H1 (cell line): ENCODE measurements around the gene P3H3. TPM values are rescaled to one million over a fixed set of nuclear protein-coding genes. Genes with fewer than 3 reads are reported as not detected.
A peak's percentile ranks its signal among the peaks of the same experiment; 100 is the strongest.

ENCODE experiments used
- CTCF ChIA-PET: fragments of 300-600 bp; sonication (Branson Sonifier 250); formaldehyde crosslinking; loops from one replicate; lab custom pipeline; 2021; ENCODE audit not compliant: partially characterized antibody; lab: Charles Lee
- POLR2A ChIA-PET: fragments of 300-600 bp; sonication (Branson Sonifier 250); formaldehyde crosslinking; loops from one replicate; lab custom pipeline; 2021; ENCODE audit warnings: inconsistent platforms; ENCODE audit not compliant: partially characterized antibody; lab: Charles Lee
- DNase-seq, 2 experiments: peaks; one replicate each; pipeline versions ENCODE4 v3.0.0 to v3.0.0-alpha.2; 2010 to 2022; ENCODE audit warnings: low spot score in 2 of 2, low read depth in 1 of 2, mixed read lengths in 1 of 2
- FAIRE-seq: peaks from 2 replicates; lab custom pipeline; 2011; peaks lifted over from hg19 to GRCh38; lab: Jason Lieb, UNC
- H2AFZ ChIP-seq: 2 replicates; pipeline ENCODE4 v1.8.1; 2012; ENCODE audit warnings: low read length, inconsistent platforms
- H2AK5ac ChIP-seq: 2 replicates; pipeline ENCODE4 v1.6.1; 2013; ENCODE audit warnings: low read depth, low read length
- H2BK120ac ChIP-seq: replicated peaks from 2 replicates; pipeline ENCODE3; 2013; ENCODE audit warnings: low read depth, low read length, inconsistent platforms
- H2BK12ac ChIP-seq: 2 replicates; pipeline ENCODE4 v1.6.1; 2013; ENCODE audit warnings: low read depth, low read length
- H2BK15ac ChIP-seq: 2 replicates; pipeline ENCODE4 v1.6.1; 2013; ENCODE audit warnings: low read length
- H2BK20ac ChIP-seq: 2 replicates; pipeline ENCODE4 v1.6.1; 2013; ENCODE audit warnings: low read length
- H2BK5ac ChIP-seq: 2 replicates; pipeline ENCODE4 v1.6.1; 2013; ENCODE audit warnings: low read depth, low read length
- H3K14ac ChIP-seq: 2 replicates; pipeline ENCODE4 v1.6.1; 2013; ENCODE audit warnings: inconsistent platforms; ENCODE audit not compliant: insufficient read length
- H3K18ac ChIP-seq: 2 replicates; pipeline ENCODE4 v1.6.1; 2013; ENCODE audit warnings: low read length; ENCODE audit errors: extremely low read depth
- H3K23ac ChIP-seq: 2 replicates; pipeline ENCODE4 v1.6.1; 2013; ENCODE audit warnings: inconsistent platforms; ENCODE audit not compliant: insufficient read length
- H3K23me2 ChIP-seq: 2 replicates; pipeline ENCODE4 v1.6.1; 2013; ENCODE audit warnings: low read depth, low read length
- H3K27ac ChIP-seq: 2 replicates; pipeline ENCODE4 v1.6.1; 2011; ENCODE audit warnings: low read depth, low read length, inconsistent platforms
- H3K27me3 ChIP-seq, 4 experiments: replicated peaks in 1 of 4; 1 replicate in 1 of 4; 2 replicates in 3 of 4; pipeline versions ENCODE4 v1.6.1 to v1.8.1; 2011 to 2013; ENCODE audit warnings: low read length in 3 of 4, mild to moderate bottlenecking in 3 of 4, inconsistent platforms in 2 of 4, mixed read lengths in 2 of 4, moderate library complexity in 1 of 4; ENCODE audit not compliant: control insufficient read depth in 3 of 4, insufficient read depth in 3 of 4; ENCODE audit errors: extremely low read depth in 1 of 4
- H3K36me3 ChIP-seq, 4 experiments: 2 replicates each; pipeline versions ENCODE4 v1.6.1 to v1.8.1; 2011 to 2013; ENCODE audit warnings: mild to moderate bottlenecking in 4 of 4, low read length in 3 of 4, moderate library complexity in 2 of 4, control low read depth in 1 of 4, inconsistent platforms in 1 of 4; ENCODE audit not compliant: insufficient read depth in 4 of 4, control insufficient read depth in 2 of 4
- H3K4ac ChIP-seq: replicated peaks from 2 replicates; pipeline ENCODE3; 2013; ENCODE audit warnings: low read length, low read depth, mixed read lengths, inconsistent platforms; ENCODE audit not compliant: insufficient read length
- H3K4me1 ChIP-seq, 4 experiments: replicated peaks in 1 of 4; 1 replicate in 1 of 4; 2 replicates in 3 of 4; pipeline versions ENCODE4 v1.6.1 to v1.8.1; 2011 to 2013; ENCODE audit warnings: low read length in 3 of 4, inconsistent platforms in 2 of 4, mixed read lengths in 1 of 4; ENCODE audit not compliant: insufficient read depth in 4 of 4, control insufficient read depth in 3 of 4
- H3K4me2 ChIP-seq, 2 experiments: 2 replicates each; pipeline versions ENCODE4 v1.6.1 to v1.8.1; 2011 to 2013; ENCODE audit warnings: low read depth in 2 of 2, low read length in 2 of 2, control low read depth in 1 of 2, inconsistent platforms in 1 of 2, mild to moderate bottlenecking in 1 of 2; ENCODE audit not compliant: insufficient read depth in 1 of 2
- H3K4me3 ChIP-seq, 4 experiments: fragments of 200-600, 300-600 bp in 1 of 4; sonication (generic), shearing (Covaris generic), sonication (Bioruptor Twin) in 1 of 4; 2 replicates each; pipeline versions ENCODE4 v1.5.1 to v1.8.1; 2011 to 2016; ENCODE audit warnings: low read length in 4 of 4, low read depth in 3 of 4, control low read depth in 2 of 4, inconsistent platforms in 2 of 4, mild to moderate bottlenecking in 2 of 4, mixed read lengths in 1 of 4, moderate library complexity in 1 of 4; ENCODE audit not compliant: insufficient read depth in 2 of 4; ENCODE audit errors: extremely low read depth in 1 of 4
- H3K56ac ChIP-seq: replicated peaks from 2 replicates; pipeline ENCODE3; 2013; ENCODE audit warnings: low read depth, mild to moderate bottlenecking, mixed read lengths, low read length, inconsistent platforms; ENCODE audit not compliant: insufficient read length
- H3K79me1 ChIP-seq: 2 replicates; pipeline ENCODE4 v1.6.1; 2013; ENCODE audit warnings: low read depth, low read length, control low read depth
- H3K79me2 ChIP-seq, 2 experiments: 2 replicates each; pipeline versions ENCODE4 v1.6.1 to v1.8.1; 2012 to 2013; ENCODE audit warnings: low read length in 2 of 2, mild to moderate bottlenecking in 2 of 2, inconsistent platforms in 1 of 2; ENCODE audit not compliant: insufficient read depth in 2 of 2, control insufficient read depth in 1 of 2
- H3K9ac ChIP-seq, 4 experiments: replicated peaks in 1 of 4; 1 replicate in 1 of 4; 2 replicates in 3 of 4; pipeline versions ENCODE4 v1.6.1 to v1.8.1; 2011 to 2013; ENCODE audit warnings: low read depth in 3 of 4, low read length in 3 of 4, control low read depth in 2 of 4, mild to moderate bottlenecking in 2 of 4, moderate library complexity in 2 of 4, inconsistent platforms in 1 of 4; ENCODE audit errors: extremely low read depth in 1 of 4
- H3K9me3 ChIP-seq, 2 experiments: 2 replicates each; pipeline versions ENCODE4 v1.6.1 to v1.8.1; 2012 to 2013; ENCODE audit warnings: mild to moderate bottlenecking in 2 of 2, moderate library complexity in 2 of 2, control low read depth in 1 of 2, inconsistent platforms in 1 of 2, low read depth in 1 of 2, low read length in 1 of 2, mixed read lengths in 1 of 2; ENCODE audit not compliant: insufficient read depth in 2 of 2
- H4K20me1 ChIP-seq, 2 experiments: replicated peaks in 1 of 2; 2 replicates each; pipeline versions ENCODE3 to v1.8.1; 2011 to 2013; ENCODE audit warnings: inconsistent platforms in 2 of 2, low read length in 2 of 2, mild to moderate bottlenecking in 1 of 2; ENCODE audit not compliant: insufficient read depth in 2 of 2, control insufficient read depth in 1 of 2
- H4K5ac ChIP-seq: 2 replicates; pipeline ENCODE4 v1.6.1; 2013; ENCODE audit warnings: low read length, low read depth, mixed read lengths, inconsistent platforms; ENCODE audit not compliant: insufficient read length
- H4K8ac ChIP-seq: 2 replicates; pipeline ENCODE4 v1.8.0; 2013; ENCODE audit warnings: mild to moderate bottlenecking, moderate library complexity, low read length, inconsistent platforms; ENCODE audit not compliant: insufficient read depth; ENCODE audit errors: extremely low read depth
- H4K91ac ChIP-seq: replicated peaks from 2 replicates; pipeline ENCODE3; 2013; ENCODE audit warnings: low read length, mixed read lengths, inconsistent platforms; ENCODE audit not compliant: insufficient read length
- CHD1 ChIP-seq: IDR thresholded peaks from 2 replicates; pipeline ENCODE4 v1.6.1; 2012; ENCODE audit warnings: low read depth, low read length, improper control_type of control experiment
- GTF2F1 ChIP-seq: IDR thresholded peaks from 2 replicates; pipeline ENCODE4 v1.6.1; 2012; ENCODE audit warnings: low read depth, low read length, improper control_type of control experiment, borderline replicate concordance
- HDAC6 ChIP-seq: IDR thresholded peaks from one replicate; pipeline ENCODE4 v1.7.1; 2012; ENCODE audit warnings: low read depth, mild to moderate bottlenecking, inconsistent platforms, low read length, moderate library complexity
- KDM1A ChIP-seq: fragments of 200-600, 300-600 bp; sonication (generic); IDR thresholded peaks from 2 replicates; pipeline ENCODE4 v1.7.1; 2016; ENCODE audit warnings: mild to moderate bottlenecking, low read length, borderline replicate concordance
- NRF1 ChIP-seq: IDR thresholded peaks from 2 replicates; pipeline ENCODE4 v1.6.1; 2011; ENCODE audit warnings: mild to moderate bottlenecking, low read depth, low read length, improper control_type of control experiment
- POLR2AphosphoS5 ChIP-seq: IDR thresholded peaks from 2 replicates; pipeline ENCODE4 v1.6.1; 2011; ENCODE audit warnings: low read depth, low read length
- POU5F1 ChIP-seq: IDR thresholded peaks from 2 replicates; pipeline ENCODE4 v1.6.1; 2011; ENCODE audit warnings: low read depth, mild to moderate bottlenecking, low read length, moderate library complexity
- RNF2 ChIP-seq: fragments of 200-900, 300-1000 bp; sonication (generic); IDR thresholded peaks from 2 replicates; pipeline ENCODE4 v1.7.1; 2016; ENCODE audit warnings: borderline replicate concordance, low read depth, mild to moderate bottlenecking, antibody characterized with exemption, low read length; ENCODE audit not compliant: poor library complexity, severe bottlenecking; ENCODE audit errors: missing control alignments
- SIX5 ChIP-seq: IDR thresholded peaks from 2 replicates; pipeline ENCODE4 v1.6.1; 2011; ENCODE audit warnings: mild to moderate bottlenecking, low read depth, low read length
- SP4 ChIP-seq: IDR thresholded peaks from 2 replicates; pipeline ENCODE4 v1.6.1; 2012; ENCODE audit warnings: low read length, inconsistent platforms
- TBP ChIP-seq: IDR thresholded peaks from 2 replicates; pipeline ENCODE4 v1.6.1; 2011; ENCODE audit warnings: low read depth, low read length, improper control_type of control experiment
- YY1 ChIP-seq: IDR thresholded peaks from 2 replicates; pipeline ENCODE4 v1.6.1; 2011; ENCODE audit warnings: low read depth, mild to moderate bottlenecking, low read length
- ZNF274 ChIP-seq: IDR thresholded peaks from 2 replicates; pipeline ENCODE4 v1.7.0; 2012; ENCODE audit warnings: low read length, borderline replicate concordance; ENCODE audit errors: extremely low read depth
- WGBS, 2 experiments: shearing (Covaris generic) in 1 of 2; methylation state at CpG; one replicate each; pipeline versions ENCODE4 v1.1.6 to v1.1.7; 2013 to 2015; ENCODE audit warnings: low lambda C conversion rate in 2 of 2, mixed read lengths in 2 of 2, inconsistent platforms in 1 of 2, low coverage in 1 of 2, missing lambda C conversion rate in 1 of 2; ENCODE audit not compliant: insufficient replicate concordance in 2 of 2, insufficient coverage in 1 of 2, insufficient read length in 1 of 2; ENCODE audit errors: extremely low coverage in 1 of 2, missing lambda C conversion rate in 1 of 2; 5-methylcytosine and 5-hydroxymethylcytosine counted together
- polyA plus RNA-seq, 7 experiments: library from polyadenylated mRNA; depleted of rRNA in 3 of 7; stranded (reverse) in 5 of 7; unstranded in 2 of 7; fragments of >200 nt in 5 of 7; fragments of 200-250 nt in 2 of 7; gene quantifications; 1 replicate in 5 of 7; 2 replicates in 1 of 7; 4 replicates in 1 of 7; pipeline versions ENCODE4 v1.2.1 to v1.2.3, GENCODE V29; 2011 to 2013; ENCODE audit warnings: missing spikeins in 2 of 7, mixed read lengths in 2 of 7
- total RNA-seq: library from RNA; stranded (reverse); fragmentation: NEBNext Ultra II Directional; extraction: Animal tissue kit (Norgen Biotek cat#: 25700); gene quantifications from 2 replicates; pipeline ENCODE4 v1.2.1, GENCODE V29; 2021

The P3H3 gene
- total and polyA plus RNA-seq, 2 of the 8 experiments (the other 6 are each of a cell fraction or from before 2014, with no cell fraction given) = 22.9 to 43.5 TPM

DNA sequence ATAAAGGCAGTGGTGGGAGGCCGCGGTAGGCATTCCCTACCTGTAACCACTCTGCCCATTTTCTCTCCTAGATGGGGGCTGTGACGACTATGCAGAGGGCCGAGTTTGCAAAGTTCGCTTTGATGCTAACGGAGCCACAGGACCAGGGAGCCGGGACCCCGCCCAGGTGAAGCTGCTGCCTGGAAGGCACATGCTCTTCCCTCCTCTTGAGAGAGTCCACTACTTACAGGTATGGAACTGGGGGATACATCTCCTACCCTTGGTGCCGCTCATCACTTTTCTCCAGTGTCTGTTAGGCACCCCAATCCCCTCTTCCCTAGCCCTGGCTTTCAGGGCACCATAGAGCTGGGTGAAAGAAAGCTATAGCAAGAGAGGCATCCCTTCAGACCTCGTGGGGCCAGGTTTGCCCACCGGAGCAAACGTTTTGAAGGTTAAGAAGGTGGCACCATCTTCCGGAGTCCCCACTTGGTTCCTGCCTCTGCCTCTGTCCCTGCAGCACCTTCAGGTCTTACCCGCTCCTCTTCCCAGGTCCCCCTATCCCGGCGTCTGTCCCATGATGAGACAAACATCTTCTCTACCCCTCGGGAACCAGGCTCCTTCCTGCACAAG lies 2.0 kb upstream of the P3H3 start:
- Histone ChIP-seq H2AFZ (no peak overlapping the region), H2BK20ac (no peak overlapping the region), H3K18ac (no peak overlapping the region), H3K79me2 (peaks cover 0 to 9% of the 10 kb centered on the region in 2 experiments; a peak in 1 of 4 replicates), H2BK12ac (no peak overlapping the region), H3K23ac (no peak overlapping the region), H4K20me1 (peaks cover 0 to 7% of the 10 kb centered on the region in 2 experiments), H2BK5ac (no peak overlapping the region), H3K27ac (no peak overlapping the region), H2BK15ac (0 out of 2 replicates have a peak overlapping the region, but pooled peaks have one; percentile 3), H4K8ac (no peak overlapping the region; the same call in 1 of the 2 replicates), H3K23me2 (peaks cover 24% of the 10 kb centered on the region), H3K4me2 (no peak overlapping the region; a peak in 1 of 4 replicates), H4K91ac (no peak overlapping the region)
- FAIRE-seq = no peak
- TF ChIP-seq SP4 = no peak
- TF ChIP-seq GTF2F1 = no peak
- no peak for TF ChIP-seq RNF2
- no peak for TF ChIP-seq SIX5
- TF ChIP-seq ZNF274 = no peak
- TF ChIP-seq POLR2AphosphoS5 = no peak
- TF ChIP-seq POU5F1 = no peak
- TF ChIP-seq YY1 = no peak
- no peak for TF ChIP-seq HDAC6
- TF ChIP-seq NRF1 = no peak
- no peak for TF ChIP-seq CHD1
- no peak for TF ChIP-seq KDM1A
- no peak for TF ChIP-seq TBP
- TF ChIP-seq, all 59 proteins: peak for 0
- no peak for DNase-seq
- no peak overlapping the region for H3K4ac ChIP-seq
- H2BK120ac ChIP-seq = no peak overlapping the region
- no peak overlapping the region for H3K4me3 ChIP-seq
- POLR2A ChIA-PET = interaction anchor here (0.7 to 27.1 kb wide), 7 partner anchors 12 to 211 kb away, joined by 3 to 388 read pairs (median 45); partner anchors contain the start of genes CDCA3, GNB3, MLF2 and PTMS
- peaks cover 4% of the 10 kb centered on the region for H3K79me1 ChIP-seq
- H3K9me3 ChIP-seq = no peaks in the 10 kb centered on the region
- no peak overlapping the region for H2AK5ac ChIP-seq
- peaks cover 4 to 40% (median 26%) of the 10 kb centered on the region in 4 experiments for H3K4me1 ChIP-seq
- CTCF ChIA-PET = interaction anchor here (0.6 to 23.7 kb wide), 24 partner anchors 9 to 275 kb away, joined by 3 to 532 read pairs (median 10); partner anchors contain the start of genes CD4, CDCA3, COPS7A and GNB3
- no peak overlapping the region for H3K56ac ChIP-seq
- H4K5ac ChIP-seq = no peak overlapping the region
- H3K9ac ChIP-seq = no peak overlapping the region
- H3K14ac ChIP-seq = no peak overlapping the region
- WGBS, 2 experiments = 78% methylated on average over 17 of the region's 17 CpGs; no CpG with 5 or more reads in 1 of the 2 experiments
- peaks cover 0 to 12% (median 8%) of the 10 kb centered on the region in 4 experiments; a peak in 5 of 7 replicates for H3K27me3 ChIP-seq
- H3K36me3 ChIP-seq = peaks cover 0 to 8% (median 6%) of the 10 kb centered on the region in 4 experiments; a peak in 3 of 8 replicates
